GM23338 (cell line): ENCODE data around the gene CDK18.

Experiments
- CREB1 ChIP-seq: fragments of 250-450 bp; sonication (Bioruptor Pico); IDR thresholded peaks from 2 replicates; pipeline ENCODE4 v1.5.0; 2020; ENCODE audit warnings: low read depth, mild to moderate bottlenecking, moderate library complexity
- EZH2 ChIP-seq: fragments of 200-600 bp; sonication (generic); IDR thresholded peaks from one replicate; pipeline ENCODE4 v1.8.0; 2017; ENCODE audit warnings: antibody characterized with exemption, mild to moderate bottlenecking, low read depth; ENCODE audit not compliant: unreplicated experiment
- EZH2phosphoT487 ChIP-seq: fragments of 200-600 bp; sonication (generic); IDR thresholded peaks from one replicate; pipeline ENCODE4 v1.8.1; 2018; ENCODE audit warnings: antibody characterized with exemption; ENCODE audit not compliant: unreplicated experiment
- POLR2AphosphoS5 ChIP-seq: IDR thresholded peaks from 2 replicates; pipeline ENCODE4 v1.6.1; 2016; ENCODE audit warnings: antibody characterized with exemption, low read depth
- REST ChIP-seq: IDR thresholded peaks from one replicate; pipeline ENCODE4 v1.6.1; 2018; ENCODE audit warnings: antibody characterized with exemption; ENCODE audit not compliant: unreplicated experiment
- STAT1 ChIP-seq: IDR thresholded peaks from one replicate; pipeline ENCODE4 v1.6.1; 2016; ENCODE audit warnings: antibody characterized with exemption; ENCODE audit not compliant: unreplicated experiment
- ZNF114 ChIP-seq: fragments of 250-450 bp; sonication (Bioruptor Pico); IDR thresholded peaks from 2 replicates; pipeline ENCODE4 v1.5.0; 2020; ENCODE audit warnings: mild to moderate bottlenecking, moderate library complexity
- ZNF331 ChIP-seq: fragments of 250-450 bp; sonication (Bioruptor Pico); IDR thresholded peaks from 2 replicates; pipeline ENCODE4 v1.5.0; 2020; ENCODE audit warnings: low read depth, mild to moderate bottlenecking, moderate library complexity
- TF ChIP-seq, protein P1 (sequence below), 2 experiments: fragments of 200-600 bp in 1 of 2; sonication (generic) in 1 of 2; conservative IDR thresholded peaks; 2 replicates each; pipeline versions ENCODE4 v1.5.1 to v1.6.1; 2016 to 2017; ENCODE audit warnings: antibody characterized with exemption in 2 of 2, low read depth in 2 of 2, mild to moderate bottlenecking in 2 of 2, moderate library complexity in 1 of 2
- TF ChIP-seq, protein P2 (sequence below): IDR thresholded peaks from 2 replicates; pipeline ENCODE4 v1.6.1; 2016; ENCODE audit warnings: antibody characterized with exemption

GRCh38 chr1:205533748-205534443 is 29.4 kb downstream of the CDK18 start:
- TF ChIP-seq, protein P1, sequence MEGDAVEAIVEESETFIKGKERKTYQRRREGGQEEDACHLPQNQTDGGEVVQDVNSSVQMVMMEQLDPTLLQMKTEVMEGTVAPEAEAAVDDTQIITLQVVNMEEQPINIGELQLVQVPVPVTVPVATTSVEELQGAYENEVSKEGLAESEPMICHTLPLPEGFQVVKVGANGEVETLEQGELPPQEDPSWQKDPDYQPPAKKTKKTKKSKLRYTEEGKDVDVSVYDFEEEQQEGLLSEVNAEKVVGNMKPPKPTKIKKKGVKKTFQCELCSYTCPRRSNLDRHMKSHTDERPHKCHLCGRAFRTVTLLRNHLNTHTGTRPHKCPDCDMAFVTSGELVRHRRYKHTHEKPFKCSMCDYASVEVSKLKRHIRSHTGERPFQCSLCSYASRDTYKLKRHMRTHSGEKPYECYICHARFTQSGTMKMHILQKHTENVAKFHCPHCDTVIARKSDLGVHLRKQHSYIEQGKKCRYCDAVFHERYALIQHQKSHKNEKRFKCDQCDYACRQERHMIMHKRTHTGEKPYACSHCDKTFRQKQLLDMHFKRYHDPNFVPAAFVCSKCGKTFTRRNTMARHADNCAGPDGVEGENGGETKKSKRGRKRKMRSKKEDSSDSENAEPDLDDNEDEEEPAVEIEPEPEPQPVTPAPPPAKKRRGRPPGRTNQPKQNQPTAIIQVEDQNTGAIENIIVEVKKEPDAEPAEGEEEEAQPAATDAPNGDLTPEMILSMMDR (conservative IDR thresholded peaks at IDR 0.05; ENCODE audit: low read depth in 2 of 2), result no peak
- TF ChIP-seq EZH2 (no peak), EZH2phosphoT487 (no peak), POLR2AphosphoS5 (no peak), CREB1 (CRISPR knock-in tag) (no peak), STAT1 (no peak), ZNF114 (CRISPR knock-in tag) (no peak), REST (no peak), ZNF331 (CRISPR knock-in tag) (no peak)
- TF ChIP-seq, protein P2, sequence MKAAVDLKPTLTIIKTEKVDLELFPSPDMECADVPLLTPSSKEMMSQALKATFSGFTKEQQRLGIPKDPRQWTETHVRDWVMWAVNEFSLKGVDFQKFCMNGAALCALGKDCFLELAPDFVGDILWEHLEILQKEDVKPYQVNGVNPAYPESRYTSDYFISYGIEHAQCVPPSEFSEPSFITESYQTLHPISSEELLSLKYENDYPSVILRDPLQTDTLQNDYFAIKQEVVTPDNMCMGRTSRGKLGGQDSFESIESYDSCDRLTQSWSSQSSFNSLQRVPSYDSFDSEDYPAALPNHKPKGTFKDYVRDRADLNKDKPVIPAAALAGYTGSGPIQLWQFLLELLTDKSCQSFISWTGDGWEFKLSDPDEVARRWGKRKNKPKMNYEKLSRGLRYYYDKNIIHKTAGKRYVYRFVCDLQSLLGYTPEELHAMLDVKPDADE, result no peak
